ENCODE data around the gene SLC35A1.

GRCh38 chr6:87540539-87540938, 67.8 kb downstream of the SLC35A1 start:
- TF ChIP-seq POLR2AphosphoS5 (IDR thresholded peaks at IDR 0.05) = no peak
- TF ChIP-seq, protein P1, sequence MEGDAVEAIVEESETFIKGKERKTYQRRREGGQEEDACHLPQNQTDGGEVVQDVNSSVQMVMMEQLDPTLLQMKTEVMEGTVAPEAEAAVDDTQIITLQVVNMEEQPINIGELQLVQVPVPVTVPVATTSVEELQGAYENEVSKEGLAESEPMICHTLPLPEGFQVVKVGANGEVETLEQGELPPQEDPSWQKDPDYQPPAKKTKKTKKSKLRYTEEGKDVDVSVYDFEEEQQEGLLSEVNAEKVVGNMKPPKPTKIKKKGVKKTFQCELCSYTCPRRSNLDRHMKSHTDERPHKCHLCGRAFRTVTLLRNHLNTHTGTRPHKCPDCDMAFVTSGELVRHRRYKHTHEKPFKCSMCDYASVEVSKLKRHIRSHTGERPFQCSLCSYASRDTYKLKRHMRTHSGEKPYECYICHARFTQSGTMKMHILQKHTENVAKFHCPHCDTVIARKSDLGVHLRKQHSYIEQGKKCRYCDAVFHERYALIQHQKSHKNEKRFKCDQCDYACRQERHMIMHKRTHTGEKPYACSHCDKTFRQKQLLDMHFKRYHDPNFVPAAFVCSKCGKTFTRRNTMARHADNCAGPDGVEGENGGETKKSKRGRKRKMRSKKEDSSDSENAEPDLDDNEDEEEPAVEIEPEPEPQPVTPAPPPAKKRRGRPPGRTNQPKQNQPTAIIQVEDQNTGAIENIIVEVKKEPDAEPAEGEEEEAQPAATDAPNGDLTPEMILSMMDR (IDR thresholded peaks at IDR 0.05) = no peak

All from transverse colon (tissue), 4 donors.